ENCODE measurements around the gene SLC30A5.
A peak's percentile ranks its signal among the peaks of the same experiment; 100 is the strongest.

Gene SLC30A5

DNA sequence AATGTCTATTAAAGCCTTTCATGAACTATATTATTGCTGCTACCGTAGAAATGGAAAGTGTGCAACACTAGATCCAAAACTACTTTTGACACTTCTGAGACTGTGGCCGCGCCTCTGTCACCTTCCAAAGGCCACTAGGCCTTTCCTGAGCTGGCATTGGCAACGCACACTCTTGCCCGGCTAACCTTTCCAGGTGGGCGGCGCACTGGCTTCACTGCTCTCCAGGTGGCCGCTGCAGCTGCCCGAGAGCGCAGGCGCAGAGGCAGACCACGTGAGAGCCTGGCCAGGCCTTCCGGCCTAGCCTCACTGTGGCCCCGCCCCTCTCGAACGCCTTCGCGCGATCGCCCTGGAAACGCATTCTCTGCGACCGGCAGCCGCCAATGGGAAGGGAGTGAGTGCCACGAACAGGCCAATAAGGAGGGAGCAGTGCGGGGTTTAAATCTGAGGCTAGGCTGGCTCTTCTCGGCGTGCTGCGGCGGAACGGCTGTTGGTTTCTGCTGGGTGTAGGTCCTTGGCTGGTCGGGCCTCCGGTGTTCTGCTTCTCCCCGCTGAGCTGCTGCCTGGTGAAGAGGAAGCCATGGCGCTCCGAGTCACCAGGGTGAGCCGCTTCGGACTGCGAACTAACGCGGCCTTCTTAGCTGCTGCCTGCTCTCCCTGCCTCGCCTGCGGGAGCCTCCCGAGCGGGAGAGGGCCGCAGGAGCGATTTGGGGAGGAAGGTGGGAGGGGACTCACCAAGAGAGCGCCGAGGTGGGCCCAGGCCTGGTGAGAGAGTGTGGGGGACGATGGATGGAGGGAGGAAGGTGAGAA, 73.1 kb downstream of the SLC30A5 start, which contains the start of gene CCNB1:
CCNB1 (plus strand) TSS at position 465 of the 807 bp plus-strand sequence; CDS start at position 578, 113 bp downstream.
- H3K9me3 ChIP-seq (ENCODE audit: control insufficient read depth in 2 of 2, low read length in 2 of 2) = no peaks in the 10 kb centered on the region
- H3K4me3 ChIP-seq (ENCODE audit: low read length in 2 of 2) = peak within 1 kb of the TSS; percentile 91 to 96
- peaks cover 13% of the 10 kb centered on the region for H3K4me1 ChIP-seq (ENCODE audit: control insufficient read depth, insufficient read depth, low read length)
- peak within 1 kb of the TSS; percentile 60 for H3K9ac ChIP-seq (ENCODE audit: low read length in 2 of 2)
- H3K27me3 ChIP-seq (ENCODE audit: control insufficient read depth in 1 of 2, insufficient read depth in 2 of 2, low read length in 2 of 2) = no peaks in the 10 kb centered on the region
- H3K36me3 ChIP-seq (ENCODE audit: control insufficient read depth in 2 of 2, insufficient read depth in 2 of 2, low read length in 2 of 2) = no peaks in the 10 kb centered on the region
- no peak within 1 kb of the TSS for H3K27ac ChIP-seq (ENCODE audit: low read length)

- Histone ChIP-seq H3K27ac (ENCODE audit: low read length) (no peak overlapping the region), H3K36me3 (ENCODE audit: control insufficient read depth in 2 of 2, insufficient read depth in 2 of 2, low read length in 2 of 2) (no peaks in the 10 kb centered on the region), H3K9ac (ENCODE audit: low read length in 2 of 2) (peak overlapping the region; percentile 60), H3K27me3 (ENCODE audit: control insufficient read depth in 1 of 2, insufficient read depth in 2 of 2, low read length in 2 of 2) (no peaks in the 10 kb centered on the region), H3K9me3 (ENCODE audit: control insufficient read depth in 2 of 2, low read length in 2 of 2) (no peaks in the 10 kb centered on the region), H3K4me3 (ENCODE audit: low read length in 2 of 2) (peak overlapping the region; percentile 91 to 96), H3K4me1 (ENCODE audit: control insufficient read depth, insufficient read depth, low read length) (peaks cover 13% of the 10 kb centered on the region)
Measured at GRCh38 chr5:69167493-69167855, 73.7 kb downstream of the SLC30A5 start.

DNA sequence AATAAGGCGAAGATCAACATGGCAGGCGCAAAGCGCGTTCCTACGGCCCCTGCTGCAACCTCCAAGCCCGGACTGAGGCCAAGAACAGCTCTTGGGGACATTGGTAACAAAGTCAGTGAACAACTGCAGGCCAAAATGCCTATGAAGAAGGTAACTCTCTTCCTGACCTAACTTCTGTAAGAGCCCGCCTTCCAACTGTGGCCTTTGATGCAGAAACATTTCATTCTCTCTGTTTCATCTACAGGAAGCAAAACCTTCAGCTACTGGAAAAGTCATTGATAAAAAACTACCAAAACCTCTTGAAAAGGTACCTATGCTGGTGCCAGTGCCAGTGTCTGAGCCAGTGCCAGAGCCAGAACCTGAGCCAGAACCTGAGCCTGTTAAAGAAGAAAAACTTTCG, 74.1 kb downstream of the SLC30A5 start:
- Histone ChIP-seq H3K4me1 (ENCODE audit: control insufficient read depth, insufficient read depth, low read length) (peaks cover 13% of the 10 kb centered on the region), H3K27ac (ENCODE audit: low read length) (no peak overlapping the region), H3K4me3 (ENCODE audit: low read length in 2 of 2) (peak overlapping the region in 1 of 2 donors; percentile 91), H3K27me3 (ENCODE audit: control insufficient read depth in 1 of 2, insufficient read depth in 2 of 2, low read length in 2 of 2) (no peaks in the 10 kb centered on the region), H3K9ac (ENCODE audit: low read length in 2 of 2) (no peak overlapping the region), H3K36me3 (ENCODE audit: control insufficient read depth in 2 of 2, insufficient read depth in 2 of 2, low read length in 2 of 2) (no peaks in the 10 kb centered on the region), H3K9me3 (ENCODE audit: control insufficient read depth in 2 of 2, low read length in 2 of 2) (no peaks in the 10 kb centered on the region)

GRCh38 chr5:69170495-69170894, 76.7 kb downstream of the SLC30A5 start:
- Histone ChIP-seq H3K4me3 (ENCODE audit: low read length in 2 of 2) (no peak overlapping the region), H3K9ac (ENCODE audit: low read length in 2 of 2) (no peak overlapping the region), H3K27me3 (ENCODE audit: control insufficient read depth in 1 of 2, insufficient read depth in 2 of 2, low read length in 2 of 2) (no peaks in the 10 kb centered on the region), H3K27ac (ENCODE audit: low read length) (no peak overlapping the region), H3K9me3 (ENCODE audit: control insufficient read depth in 2 of 2, low read length in 2 of 2) (no peaks in the 10 kb centered on the region), H3K36me3 (ENCODE audit: control insufficient read depth in 2 of 2, insufficient read depth in 2 of 2, low read length in 2 of 2) (peaks cover 0 to 4% of the 10 kb centered on the region in 2 donors), H3K4me1 (ENCODE audit: control insufficient read depth, insufficient read depth, low read length) (peaks cover 13% of the 10 kb centered on the region)

DNA sequence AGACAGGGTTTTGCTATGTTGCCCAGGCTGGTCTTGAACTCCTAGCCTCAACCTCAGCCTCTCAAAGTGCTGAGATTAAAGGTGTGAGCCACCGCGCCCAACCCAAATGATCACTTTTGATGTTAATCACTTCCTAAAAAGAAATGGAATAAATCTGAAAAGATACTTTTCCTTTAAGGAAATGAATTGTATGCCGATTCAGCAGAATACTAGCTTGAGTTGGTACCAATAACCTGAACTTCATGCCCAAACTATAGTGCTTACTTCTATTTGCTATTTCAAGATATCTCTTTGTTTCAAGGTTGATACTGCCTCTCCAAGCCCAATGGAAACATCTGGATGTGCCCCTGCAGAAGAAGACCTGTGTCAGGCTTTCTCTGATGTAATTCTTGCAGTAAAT, 77.2 kb downstream of the SLC30A5 start:
- peaks cover 0 to 4% of the 10 kb centered on the region in 2 donors for H3K36me3 ChIP-seq (ENCODE audit: control insufficient read depth in 2 of 2, insufficient read depth in 2 of 2, low read length in 2 of 2)
- H3K4me3 ChIP-seq (ENCODE audit: low read length in 2 of 2) = no peak overlapping the region
- no peak overlapping the region for H3K27ac ChIP-seq (ENCODE audit: low read length)
- no peaks in the 10 kb centered on the region for H3K27me3 ChIP-seq (ENCODE audit: control insufficient read depth in 1 of 2, insufficient read depth in 2 of 2, low read length in 2 of 2)
- H3K9ac ChIP-seq (ENCODE audit: low read length in 2 of 2) = no peak overlapping the region
- H3K9me3 ChIP-seq (ENCODE audit: control insufficient read depth in 2 of 2, low read length in 2 of 2) = no peaks in the 10 kb centered on the region
- H3K4me1 ChIP-seq (ENCODE audit: control insufficient read depth, insufficient read depth, low read length) = peaks cover 13% of the 10 kb centered on the region

Data from stomach smooth muscle (tissue), 2 donors.